GM15510 (cell line): Measurements from ENCODE around the gene ADAMTS17.

Experiments used
- POLR2A ChIP-seq: IDR thresholded peaks from 3 replicates; pipeline ENCODE4 v1.6.1; 2011; ENCODE audit warnings: borderline replicate concordance; ENCODE audit not compliant: insufficient read length; ENCODE audit errors: extremely low read depth

Gene ADAMTS17

DNA sequence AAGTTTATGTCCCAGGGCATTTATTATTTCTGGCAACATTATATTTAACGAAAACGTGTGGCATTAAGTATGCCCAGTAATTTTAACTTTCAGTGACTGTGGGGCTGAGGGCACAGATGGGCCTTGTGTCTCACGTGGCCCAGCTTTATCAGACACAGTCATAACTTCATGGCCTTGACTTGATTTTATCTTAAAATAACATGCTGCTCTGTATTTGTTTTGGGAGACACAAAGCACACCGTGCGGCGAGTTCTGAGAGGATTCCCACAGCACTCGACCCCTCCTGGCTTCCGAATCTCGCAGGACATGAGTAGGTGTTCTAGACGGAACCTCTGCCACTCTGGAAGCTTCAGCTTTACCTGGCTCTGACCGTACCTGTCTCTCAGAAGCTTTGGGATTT is 180.8 kb downstream of the ADAMTS17 start:
- no peak for TF ChIP-seq POLR2A

DNA sequence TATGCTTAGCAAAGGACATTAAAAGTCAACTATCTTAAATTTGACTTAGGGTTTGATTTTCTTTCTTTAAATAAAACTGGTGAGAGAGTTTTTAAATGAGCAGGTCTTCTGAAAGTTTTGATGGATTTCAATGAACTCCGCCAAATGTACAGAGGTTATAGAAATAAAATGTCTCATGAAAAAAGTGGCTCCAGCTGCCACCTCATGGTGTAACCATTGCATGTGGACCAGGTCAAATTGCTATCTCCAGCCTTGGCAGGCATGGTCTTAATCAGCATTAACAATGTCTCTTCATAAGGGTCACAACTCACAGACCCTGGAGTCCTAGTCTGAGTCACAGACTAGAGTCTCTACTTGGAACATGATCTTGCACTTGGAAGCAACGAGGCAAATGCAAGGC is 182.3 kb downstream of the ADAMTS17 start:
- no peak for TF ChIP-seq POLR2A

DNA sequence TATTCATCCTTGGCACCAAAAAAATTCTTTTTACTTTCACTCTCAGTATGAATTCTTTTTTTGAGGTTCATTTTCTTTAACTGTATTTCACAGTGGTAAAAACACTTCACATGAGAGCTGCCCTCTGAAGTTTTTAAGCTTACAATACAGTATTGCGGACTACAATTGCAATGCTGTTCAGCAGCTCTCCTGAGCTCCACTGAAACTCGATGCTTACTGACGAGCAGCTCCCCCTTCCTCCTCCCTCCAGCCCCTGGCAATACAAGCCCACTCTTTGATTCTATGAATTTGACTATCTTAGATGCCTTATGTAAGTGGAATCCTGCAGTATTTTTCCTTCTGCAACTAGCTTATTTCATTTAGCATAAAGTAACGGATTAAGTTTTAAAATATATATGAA is 183.4 kb downstream of the ADAMTS17 start:
- no peak for TF ChIP-seq POLR2A

DNA sequence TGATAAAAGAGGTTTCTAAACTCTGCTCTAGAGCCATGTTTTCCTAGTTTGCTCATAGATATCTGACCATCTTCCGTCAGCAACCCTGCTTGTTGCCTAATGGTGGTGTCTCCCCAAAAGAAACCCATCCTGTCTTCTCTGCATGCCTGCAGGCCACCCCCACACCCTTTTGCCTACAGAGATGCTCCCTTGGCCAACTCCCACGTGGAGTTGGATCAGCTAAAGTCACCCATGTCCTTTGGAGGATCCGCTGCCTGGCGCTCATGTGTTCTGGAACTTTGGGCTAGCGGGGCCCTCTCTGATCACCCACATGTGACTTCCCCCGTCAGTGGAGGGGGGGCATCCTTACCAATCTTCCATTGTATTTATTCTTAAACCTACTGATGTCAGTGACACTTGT is 185.6 kb downstream of the ADAMTS17 start:
- no peak for TF ChIP-seq POLR2A

DNA sequence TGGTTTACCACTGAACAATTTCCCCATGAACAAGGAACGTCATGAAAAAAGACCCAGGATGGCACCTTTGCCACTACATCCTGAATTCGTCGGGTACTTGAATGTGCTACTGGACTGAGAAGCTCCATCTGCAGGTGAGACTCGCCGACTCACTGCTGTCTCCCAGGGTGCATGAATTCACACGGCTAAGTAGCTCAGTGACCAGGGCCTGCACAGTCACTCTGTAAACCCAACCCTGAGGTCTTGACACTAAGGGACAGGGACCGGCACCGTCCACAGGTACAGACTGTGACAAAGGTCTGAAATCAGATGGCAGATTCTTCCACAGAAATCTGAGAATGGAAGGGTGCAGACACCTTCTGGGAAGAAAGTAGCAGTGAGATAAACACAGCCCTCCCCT is 187.4 kb downstream of the ADAMTS17 start:
- no peak for TF ChIP-seq POLR2A

DNA sequence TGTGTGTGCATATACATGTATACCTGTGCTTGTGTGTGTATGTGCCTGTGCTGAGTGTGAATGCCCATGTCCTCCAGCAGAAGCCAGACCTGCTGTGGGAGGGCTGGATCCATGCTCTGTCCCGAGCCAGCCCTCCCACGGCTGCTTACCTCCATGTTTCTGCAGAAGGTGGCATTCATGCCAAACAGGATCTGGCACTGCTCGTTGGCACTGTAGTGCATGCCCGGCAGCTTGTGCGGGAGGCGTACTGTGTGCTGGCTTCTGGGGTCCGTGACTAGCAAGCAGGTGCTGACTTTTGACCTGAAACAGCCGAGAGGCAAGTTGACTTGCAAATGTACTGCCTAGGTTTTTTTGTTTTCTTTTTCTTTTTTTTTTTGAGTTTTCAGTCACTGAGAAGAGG is 189.3 kb downstream of the ADAMTS17 start:
- TF ChIP-seq POLR2A = no peak

DNA sequence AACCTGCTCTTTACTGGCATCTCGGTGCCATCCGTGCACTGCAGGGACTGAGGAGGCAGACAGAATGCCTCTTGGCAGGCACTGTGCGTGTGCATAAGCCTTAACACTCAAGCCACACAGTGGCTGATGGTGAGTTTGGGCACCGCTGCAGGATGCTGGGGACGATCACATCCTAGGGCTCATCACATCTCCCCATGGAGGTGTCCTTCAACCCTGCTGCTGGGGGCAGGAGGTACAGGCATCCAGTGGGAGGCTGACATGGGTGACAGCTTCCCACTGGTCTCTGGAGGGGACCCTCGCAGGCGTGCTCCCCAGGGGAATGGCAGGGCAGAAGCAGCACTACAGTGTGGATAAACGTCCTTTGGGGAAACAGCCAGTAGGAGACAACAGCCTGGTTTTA is 190.9 kb downstream of the ADAMTS17 start:
- TF ChIP-seq POLR2A = no peak

DNA sequence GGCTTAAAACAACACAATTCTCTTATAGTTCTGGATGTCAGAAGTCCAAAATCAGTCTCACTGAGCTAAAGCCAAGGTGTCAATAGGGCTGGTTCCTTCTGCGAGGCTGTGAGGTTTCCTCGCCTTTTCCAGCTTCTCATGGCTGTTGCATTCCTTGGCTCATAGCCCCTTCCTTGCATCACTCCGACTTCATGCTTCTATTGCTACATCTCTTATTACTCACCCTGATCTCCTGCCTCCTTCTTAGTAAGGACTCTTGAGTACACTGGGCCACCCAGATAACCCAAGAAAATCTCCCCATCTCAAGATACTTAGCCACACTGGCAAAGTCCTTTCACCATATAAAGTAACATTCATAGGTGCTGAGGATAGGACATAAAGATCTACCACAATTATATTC is 193.9 kb downstream of the ADAMTS17 start:
- TF ChIP-seq POLR2A = no peak

DNA sequence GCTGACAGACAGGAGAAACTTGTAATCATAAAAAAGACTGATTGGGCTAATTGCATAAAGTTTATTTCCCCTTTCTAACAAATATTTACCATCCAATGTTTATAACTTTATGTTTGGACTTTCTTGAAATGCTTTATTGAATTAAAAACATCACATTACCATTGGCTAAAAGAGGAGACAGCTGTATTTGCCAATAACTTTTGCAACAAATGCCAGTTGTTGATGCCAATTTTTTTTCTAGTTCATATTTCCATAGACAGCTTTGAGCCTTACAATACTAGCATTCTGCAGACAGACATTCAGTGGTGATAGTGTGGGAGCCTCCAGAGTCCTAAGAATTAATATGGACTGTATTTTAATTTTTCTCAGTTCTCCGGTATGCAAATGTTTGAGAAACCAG is 198.4 kb downstream of the ADAMTS17 start:
- TF ChIP-seq POLR2A = no peak

DNA sequence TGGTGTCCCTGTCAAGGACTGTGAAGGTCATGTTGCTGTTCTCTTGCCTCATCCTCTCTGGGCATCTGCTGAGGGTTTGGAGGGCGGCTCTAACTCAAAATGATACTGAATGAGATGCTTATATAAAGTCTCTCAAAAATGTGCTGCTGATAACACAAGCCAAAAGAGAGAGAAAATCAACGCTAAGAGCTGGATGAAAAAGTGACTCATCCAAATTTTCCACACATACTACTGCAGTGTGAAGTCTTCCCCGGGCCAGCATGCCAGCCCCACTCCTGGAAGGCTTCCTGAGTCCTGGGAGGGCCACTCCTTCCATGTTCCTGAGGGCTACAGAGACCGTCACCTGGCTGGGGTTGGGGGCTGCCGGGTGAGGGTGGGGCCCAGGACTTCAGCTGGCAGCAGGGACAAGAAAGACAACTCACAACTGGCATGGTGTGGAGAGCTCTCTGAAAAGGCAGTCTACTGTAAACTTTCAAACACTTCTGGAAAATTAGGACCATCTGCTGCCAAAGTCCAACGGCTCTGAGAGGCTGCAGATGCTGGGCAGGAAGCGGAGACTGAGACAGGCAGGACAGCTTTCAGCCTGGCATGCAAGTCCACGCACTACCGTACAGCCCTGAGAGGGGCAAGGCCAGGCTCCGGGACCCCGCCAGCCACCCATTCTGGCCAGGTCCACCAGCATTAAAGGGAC is 200.3 kb downstream of the ADAMTS17 start:
- no peak for TF ChIP-seq POLR2A

DNA sequence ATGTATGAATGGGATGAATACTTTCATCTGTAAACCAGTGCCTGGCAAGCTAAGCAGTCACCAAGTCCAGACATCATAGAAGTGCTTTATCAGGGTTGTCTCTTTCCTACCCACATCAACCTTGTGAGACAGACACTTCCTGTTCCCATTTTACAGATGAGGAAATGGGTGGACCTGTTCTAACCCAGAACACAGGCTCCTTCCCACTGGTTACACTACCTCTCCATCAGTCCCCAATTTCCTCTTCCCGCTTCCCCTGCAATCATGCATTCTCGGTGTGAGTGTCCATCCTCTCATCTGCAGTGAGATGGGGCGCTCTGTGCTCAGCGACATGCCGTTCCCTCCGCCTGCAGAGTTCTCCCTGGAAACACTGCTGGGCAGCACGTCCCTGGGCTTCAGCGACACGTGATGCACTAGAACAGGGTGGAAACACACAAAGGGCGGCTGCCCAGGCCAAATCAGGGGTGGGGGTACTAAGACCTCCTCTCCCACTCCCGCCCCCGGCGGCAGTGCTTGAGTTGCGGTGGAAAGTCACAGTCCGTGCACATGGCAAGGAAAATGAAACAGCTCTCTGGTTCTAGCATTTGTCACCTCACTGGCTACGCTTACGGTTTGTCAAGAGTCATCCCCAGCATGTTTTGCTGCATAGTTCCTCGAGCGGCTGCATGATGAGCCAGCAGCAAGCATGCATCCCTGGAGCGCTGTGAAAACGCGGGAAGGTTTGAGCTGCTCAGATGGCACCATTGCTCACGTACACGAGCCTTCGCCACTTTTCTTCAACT is 201.1 kb downstream of the ADAMTS17 start:
- TF ChIP-seq POLR2A = no peak

DNA sequence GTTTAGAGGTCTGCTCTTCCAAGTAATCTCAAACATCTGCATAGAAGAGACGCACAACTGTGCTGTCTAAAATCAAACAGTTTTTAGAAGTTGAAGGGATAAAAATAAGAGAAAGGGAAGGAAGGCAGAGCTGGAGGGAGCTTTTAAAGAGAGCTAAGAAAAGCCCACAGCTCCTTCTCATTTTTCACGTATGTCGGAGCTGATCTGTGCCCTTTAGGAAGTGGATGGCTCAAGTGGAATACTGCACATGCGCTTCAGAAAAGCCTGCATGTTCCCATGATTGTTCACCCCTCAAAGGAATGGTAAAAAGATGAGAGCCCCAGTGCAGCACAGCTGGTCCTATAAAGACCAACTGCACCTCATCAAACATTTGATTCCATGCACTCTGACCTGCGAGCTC is 207.2 kb downstream of the ADAMTS17 start:
- TF ChIP-seq POLR2A = no peak

DNA sequence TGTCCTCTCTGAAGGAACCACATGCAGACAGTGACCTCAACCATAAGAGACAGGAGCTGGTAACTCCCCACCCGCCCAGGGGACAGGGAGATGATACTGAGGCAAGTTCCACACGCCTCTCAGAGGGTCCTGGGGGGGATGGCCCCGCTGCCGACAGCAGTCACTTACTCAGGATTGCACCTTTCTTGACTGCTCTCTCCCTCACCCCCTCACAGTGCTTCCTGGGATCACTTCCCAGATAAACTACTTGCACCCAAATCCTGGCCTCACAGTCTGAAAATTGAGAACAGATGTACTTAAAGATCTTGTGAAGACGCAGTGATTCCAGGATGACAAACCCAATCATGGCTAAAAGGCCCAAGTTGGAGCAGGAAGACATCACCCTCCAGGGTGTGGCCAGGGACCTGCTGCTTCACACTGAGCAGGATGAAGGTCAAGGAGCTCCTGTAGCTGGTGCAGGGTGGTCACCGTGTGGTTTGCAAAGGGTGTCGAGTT is 207.6 kb downstream of the ADAMTS17 start:
- no peak for TF ChIP-seq POLR2A

DNA sequence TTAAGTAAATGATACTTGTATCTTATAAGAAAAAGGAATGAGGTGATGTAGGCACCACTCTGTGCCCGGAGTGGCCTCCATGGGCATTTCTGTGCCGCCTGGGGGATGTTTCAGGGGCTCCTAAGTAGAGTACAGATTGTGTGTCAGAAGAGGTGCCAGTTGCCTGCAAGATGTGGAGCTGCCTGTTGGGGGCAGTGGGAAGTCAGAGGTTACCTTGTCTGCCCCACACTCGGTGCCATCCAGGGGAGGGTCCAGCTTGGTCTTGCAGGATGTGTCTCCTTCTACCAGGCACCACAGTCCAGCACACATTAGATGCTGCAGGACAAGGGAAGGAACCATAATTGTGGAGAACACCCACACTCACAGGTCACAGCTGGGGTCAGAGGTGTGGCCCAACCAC is 208.8 kb downstream of the ADAMTS17 start:
- no peak for TF ChIP-seq POLR2A

DNA sequence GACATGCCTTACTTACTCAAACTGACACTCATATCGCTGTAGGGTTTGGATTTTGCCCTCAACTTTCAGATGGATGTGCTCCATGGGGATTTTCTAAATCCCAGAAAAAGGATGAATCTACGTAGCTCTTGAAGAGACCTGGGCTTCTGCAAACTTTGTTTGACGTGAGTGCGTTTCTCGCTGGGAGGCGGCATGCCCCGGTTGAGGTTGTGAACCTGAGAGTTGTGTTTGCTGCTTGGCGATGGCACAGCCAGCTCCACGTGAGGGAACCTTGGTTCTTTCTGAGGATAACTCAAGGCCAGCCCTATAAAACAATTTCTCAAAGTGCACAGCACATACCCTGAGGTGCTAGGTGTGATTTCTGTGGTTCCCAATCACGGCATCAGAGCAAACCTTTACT is 209.5 kb downstream of the ADAMTS17 start:
- TF ChIP-seq POLR2A = no peak
